Esophagus mucosa (tissue), 1 donor: ENCODE results near the gene BCR. TPM values are rescaled to one million over a fixed set of nuclear protein-coding genes. Genes with fewer than 3 reads are reported as not detected.
A peak's percentile ranks its signal among the peaks of the same experiment; 100 is the strongest.

Source experiments
- ATAC-seq: fragments of 200-7000 bp; cut with Tn5 transposase; one replicate; pipeline ENCODE4 v1.9.1; 2020
- total RNA-seq: library from RNA; stranded (reverse); gene quantifications from one replicate; pipeline ENCODE4 v1.2.4, GENCODE V29; 2023
- donor health status: DM: yes; HTN: yes; CAD: no.

Gene BCR
- total RNA-seq, 1 donor from 2014 or later, result 39.7 TPM

GRCh38 chr22:23232094-23232905 lies 52.0 kb downstream of the BCR start:
- no peak for ATAC-seq

DNA sequence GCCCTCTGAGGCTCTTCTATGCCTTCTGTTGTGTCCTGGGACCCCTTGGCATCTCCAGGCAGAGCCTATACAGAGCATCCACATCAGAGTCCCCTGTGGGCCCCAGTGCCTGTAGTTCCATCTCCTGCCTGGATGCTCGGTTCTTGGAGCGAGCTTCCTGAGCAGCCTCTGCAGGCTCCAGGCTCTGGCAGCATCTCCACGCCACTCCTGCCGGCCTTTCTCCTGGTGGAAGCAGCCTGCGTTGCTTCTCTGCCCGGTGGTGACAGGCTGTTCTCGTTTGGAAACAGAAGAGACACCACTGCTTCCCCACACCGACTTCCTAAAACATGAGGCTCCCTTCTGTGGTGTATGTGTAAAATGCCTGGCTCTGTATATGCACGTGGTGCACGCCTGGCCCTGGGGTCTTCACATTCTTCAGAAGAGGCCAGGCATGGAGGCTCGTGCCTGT lies 52.8 kb downstream of the BCR start:
- ATAC-seq, result no peak

GRCh38 chr22:23233752-23234408 lies 53.6 kb downstream of the BCR start:
- no peak for ATAC-seq

DNA sequence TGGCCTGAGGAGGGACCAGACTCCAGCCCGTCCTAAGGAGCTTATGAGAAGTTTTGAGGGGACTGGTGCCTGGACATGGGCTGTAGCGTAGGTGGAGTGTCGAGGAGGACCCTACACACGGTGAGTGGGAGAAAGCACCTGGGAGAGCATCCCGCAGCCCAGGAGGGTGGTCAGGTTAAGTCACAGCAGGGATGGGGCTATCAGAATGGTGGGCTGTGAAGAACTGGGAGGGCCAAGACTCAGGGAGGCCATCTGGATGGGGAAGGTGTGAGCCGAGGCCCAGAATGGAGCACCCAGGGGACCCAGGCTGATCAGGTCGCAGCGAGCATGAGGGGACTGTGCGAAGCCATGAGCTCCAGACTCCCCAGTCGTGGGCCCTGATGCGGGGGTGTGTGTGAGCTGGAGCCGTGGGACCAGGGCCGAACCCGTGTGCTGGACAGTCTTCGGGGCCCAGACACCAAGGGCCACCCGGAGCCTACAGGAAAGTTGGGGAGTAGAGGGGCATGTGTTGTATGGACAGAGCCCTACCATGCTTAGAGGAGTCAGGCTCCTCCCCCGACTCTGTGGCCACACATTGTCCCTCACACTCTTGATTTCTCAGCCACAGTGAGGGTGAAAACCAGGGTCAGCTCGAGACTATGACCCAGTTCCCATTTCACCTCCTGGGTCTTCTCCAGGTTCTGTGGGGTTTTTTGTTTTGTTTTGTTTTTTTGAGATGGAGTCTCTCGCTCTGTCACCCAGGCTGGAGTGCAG lies 54.3 kb downstream of the BCR start:
- no peak for ATAC-seq

DNA sequence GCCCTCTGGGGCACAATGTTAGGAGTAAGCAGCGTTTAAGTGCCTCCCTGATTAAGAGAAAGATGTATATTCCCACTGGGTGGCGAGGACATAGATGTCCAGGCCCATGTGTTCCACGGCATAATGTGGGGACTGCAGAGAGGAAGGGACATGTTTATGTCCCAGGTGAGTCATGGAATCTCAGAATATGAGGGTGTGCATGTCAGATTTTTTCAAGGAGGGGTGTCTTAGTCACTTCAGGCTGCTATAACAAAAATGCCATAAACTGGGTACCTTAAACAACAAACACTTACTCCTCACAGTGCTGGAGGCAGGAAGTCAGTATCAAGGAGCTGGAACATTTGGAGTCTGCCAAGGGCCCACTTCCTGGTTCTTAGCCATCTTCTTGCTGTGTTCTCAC lies 55.1 kb downstream of the BCR start:
- no peak for ATAC-seq

GRCh38 chr22:23236026-23236425 lies 55.7 kb downstream of the BCR start:
- no peak for ATAC-seq

- no peak for ATAC-seq
Measured at GRCh38 chr22:23236440-23237184, 56.3 kb downstream of the BCR start.

- ATAC-seq, result no peak
Measured at GRCh38 chr22:23237201-23237798, 57.0 kb downstream of the BCR start.

DNA sequence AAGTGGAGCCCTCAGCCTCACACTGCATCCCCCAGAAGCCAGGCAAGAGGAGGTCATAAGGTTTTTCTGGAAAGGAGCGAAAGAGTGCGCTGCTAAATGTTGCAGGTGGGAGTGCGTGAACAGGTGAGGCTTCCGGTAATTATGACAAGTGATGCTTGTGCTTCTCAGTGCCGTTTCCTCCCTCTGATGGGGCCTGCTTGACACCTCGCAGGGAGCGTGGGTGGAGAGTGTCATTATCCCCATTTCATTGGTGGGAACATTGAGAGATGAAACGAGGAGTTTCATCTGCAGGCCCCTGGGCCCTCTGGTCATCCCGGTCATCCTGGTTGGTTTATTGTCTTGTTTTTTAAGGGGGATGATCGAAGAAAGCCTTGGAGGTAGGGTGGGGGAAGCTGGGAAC lies 57.5 kb downstream of the BCR start:
- no peak for ATAC-seq

GRCh38 chr22:23238707-23239106 lies 58.4 kb downstream of the BCR start:
- ATAC-seq, result no peak

DNA sequence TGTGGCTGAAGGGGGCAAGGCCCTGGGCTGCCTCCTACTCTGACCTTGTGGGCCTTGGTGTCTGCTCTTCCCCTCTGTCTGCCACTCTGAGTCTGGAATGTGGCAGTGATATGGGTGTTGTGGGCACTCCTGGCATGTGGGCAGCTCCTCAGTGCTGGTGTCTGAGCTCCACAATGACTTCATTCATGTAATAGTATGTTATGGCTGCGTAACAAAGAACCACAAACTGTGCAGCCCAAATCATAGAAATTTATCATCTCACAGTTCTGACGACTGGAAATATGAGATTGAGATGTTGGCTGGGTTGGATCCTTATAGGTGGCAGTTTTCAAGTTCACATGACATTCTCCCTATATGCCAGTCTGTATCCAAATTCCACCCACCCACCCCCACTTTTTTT lies 59.1 kb downstream of the BCR start:
- ATAC-seq, result no peak

DNA sequence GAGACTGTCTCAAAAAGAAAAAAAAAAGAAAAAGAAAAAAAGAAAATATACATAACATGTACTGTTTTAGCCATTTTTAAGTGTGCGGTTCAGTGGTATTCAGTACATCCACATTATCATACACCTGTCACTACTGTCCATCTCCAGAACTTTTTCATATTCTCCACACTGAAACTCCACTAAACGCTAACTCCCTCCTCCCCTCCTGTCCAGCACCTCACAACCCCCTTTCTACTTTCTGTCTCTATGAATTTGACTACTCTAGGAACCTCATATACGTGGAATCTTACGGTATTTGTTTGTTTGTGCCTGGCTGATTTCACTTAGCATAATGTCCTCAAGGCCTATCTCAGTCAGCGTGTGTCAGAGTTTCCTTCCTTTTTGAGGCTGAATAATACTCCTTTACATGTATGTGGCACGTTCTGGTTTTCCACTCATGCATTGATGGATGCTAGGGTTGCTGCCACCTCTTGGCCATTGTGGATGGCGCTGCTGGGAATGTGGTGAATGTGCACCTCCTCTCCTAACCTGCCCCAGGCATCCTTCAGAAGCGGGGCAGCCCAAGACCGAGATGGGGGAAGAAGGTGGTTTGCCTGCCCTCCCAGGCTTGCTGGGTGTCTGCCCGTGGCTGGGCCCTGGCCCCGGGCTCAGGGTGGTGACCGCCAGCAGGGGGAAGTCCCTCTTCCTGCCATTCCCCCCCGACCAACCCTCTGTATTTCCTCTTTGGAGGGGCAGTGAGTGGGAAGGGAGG lies 60.5 kb downstream of the BCR start:
- peak; percentile 60 for ATAC-seq

- ATAC-seq, result no peak
Measured at GRCh38 chr22:23241562-23242472, 61.5 kb downstream of the BCR start.

- ATAC-seq, result no peak
Measured at GRCh38 chr22:23242473-23243001, 62.2 kb downstream of the BCR start.

- ATAC-seq, result peak; percentile 10
Measured at GRCh38 chr22:23243006-23243573, 62.8 kb downstream of the BCR start.

- no peak for ATAC-seq
Measured at GRCh38 chr22:23243859-23244689, 63.8 kb downstream of the BCR start.

GRCh38 chr22:23244690-23245044 lies 64.4 kb downstream of the BCR start:
- ATAC-seq, result no peak

DNA sequence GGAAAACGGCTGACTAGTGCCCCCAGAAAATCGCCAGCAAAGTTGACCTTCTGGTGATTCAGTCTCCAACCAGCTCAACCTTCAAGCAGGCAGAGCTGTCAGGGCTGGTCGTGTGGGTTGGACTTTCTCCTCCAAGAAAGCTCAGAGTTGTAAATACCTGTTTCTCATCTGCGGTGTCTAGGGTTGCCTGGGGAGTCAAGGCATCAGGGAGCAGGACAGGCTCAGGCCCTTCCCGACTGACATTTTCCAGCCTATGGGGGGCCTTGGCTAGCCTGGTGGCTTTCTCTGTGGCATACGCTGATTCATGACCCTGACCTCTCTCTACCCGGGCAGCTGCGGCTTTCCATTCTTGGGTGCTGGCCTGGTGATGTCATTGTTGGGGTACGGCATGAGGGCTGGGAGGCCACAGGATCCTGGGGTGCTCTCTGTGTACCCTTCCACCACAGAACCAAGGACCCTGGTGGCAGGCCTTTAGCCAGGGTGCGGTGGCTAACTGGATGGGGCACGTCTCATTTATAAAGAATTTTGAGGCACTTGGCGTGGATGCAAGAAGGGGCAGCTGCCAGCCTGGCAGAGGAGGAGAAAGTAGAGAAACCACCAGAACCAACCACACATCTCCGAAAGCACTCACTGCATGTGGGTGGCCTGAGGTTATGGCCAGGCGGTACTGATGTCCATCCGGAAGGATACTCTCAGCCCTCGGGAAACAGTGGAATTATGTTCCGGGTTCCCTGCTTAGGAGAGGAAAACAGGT lies 64.9 kb downstream of the BCR start:
- peak; percentile 37 for ATAC-seq
